Hepatic stellate cell (primary cell): ENCODE data around the gene YARS2.
"Not testable (repeated sequence)": the region's sequence is repeated elsewhere in the genome, so short reads cannot be mapped to it uniquely, and the experiment has no call there.

Experiments
- DNase-seq: peaks from one replicate; pipeline ENCODE4 v3.0.0; 2011; ENCODE audit warnings: low spot score

Gene YARS2

GRCh38 chr12:32743264-32743663 is 12.4 kb downstream of the YARS2 start:
- DNase-seq, result no peak

- DNase-seq, result no peak
Observed at GRCh38 chr12:32742133-32742532, 13.6 kb downstream of the YARS2 start.

- no peak for DNase-seq
Observed at GRCh38 chr12:32739279-32739678, 16.4 kb downstream of the YARS2 start.

DNA sequence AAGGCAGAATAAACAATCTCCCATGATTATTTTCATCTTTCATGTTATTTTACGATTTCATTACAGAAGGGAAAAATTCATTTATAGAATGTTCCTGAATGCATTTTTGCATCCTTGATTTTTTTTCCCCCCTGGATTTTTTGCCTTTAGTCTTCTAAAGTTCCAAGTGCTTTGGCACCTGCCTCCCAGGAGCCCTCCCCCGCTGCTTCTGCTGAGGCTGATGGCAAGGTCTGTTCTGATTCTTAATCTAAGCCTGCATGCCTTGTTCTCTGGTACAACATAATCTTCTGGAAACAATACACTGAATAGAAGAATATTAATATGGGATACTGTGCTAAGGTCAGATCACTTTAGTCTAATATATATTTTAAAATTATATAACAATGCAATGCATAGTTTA is 18.0 kb downstream of the YARS2 start:
- no peak for DNase-seq

DNA sequence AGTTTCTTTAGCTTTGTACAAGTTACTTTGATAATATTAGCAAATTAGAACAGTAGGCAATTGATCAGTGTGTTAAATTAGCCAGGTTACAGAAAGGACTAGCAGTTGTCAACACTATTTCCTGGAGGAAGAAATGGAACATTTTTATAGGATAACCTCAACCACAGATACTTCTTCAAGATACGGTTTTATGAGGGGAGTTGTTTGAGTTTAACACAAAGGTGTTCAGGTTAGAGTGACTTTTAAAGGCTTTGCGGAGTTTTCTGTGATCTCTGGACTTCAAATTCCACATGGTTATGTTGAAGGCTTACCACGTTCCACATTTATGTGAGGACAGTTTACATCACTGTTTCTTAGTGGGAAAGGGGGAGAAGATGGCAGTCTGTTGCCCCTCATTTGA is 19.3 kb downstream of the YARS2 start:
- DNase-seq, result no peak

- no peak for DNase-seq
Observed at GRCh38 chr12:32734952-32735351, 20.7 kb downstream of the YARS2 start.

- no peak for DNase-seq
Observed at GRCh38 chr12:32727237-32727636, 28.5 kb downstream of the YARS2 start.

- DNase-seq, result no peak
Observed at GRCh38 chr12:32726286-32726685, 29.4 kb downstream of the YARS2 start.

GRCh38 chr12:32725308-32725707 is 30.4 kb downstream of the YARS2 start:
- DNase-seq, result not testable (repeated sequence)

GRCh38 chr12:32718926-32719325 is 36.8 kb downstream of the YARS2 start:
- no peak for DNase-seq

- DNase-seq, result no peak
Observed at GRCh38 chr12:32714772-32715171, 40.9 kb downstream of the YARS2 start.

GRCh38 chr12:32708926-32709325 is 46.8 kb downstream of the YARS2 start:
- no peak for DNase-seq

GRCh38 chr12:32706335-32707024 is 49.2 kb downstream of the YARS2 start:
- no peak for DNase-seq

- DNase-seq, result no peak
Observed at GRCh38 chr12:32705783-32706182, 49.9 kb downstream of the YARS2 start.

DNA sequence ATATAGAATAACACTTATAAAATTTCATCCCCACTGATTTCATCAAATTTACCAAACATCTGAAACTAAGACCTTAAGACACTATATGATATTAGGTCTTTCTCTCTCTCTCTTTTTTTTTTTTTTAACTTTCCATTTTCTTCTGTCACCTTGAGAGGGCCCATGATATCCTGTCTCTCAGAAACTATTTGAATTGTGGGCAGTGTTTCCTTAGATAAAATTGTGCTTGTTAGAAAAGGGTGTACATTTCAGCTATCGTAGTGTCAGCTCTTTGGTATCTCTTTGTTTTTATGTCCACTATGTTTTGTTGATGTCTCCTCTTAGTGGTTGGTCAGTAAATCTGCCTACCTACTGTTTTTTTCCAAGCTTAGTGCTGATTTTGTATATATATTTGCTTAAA is 52.8 kb downstream of the YARS2 start:
- no peak for DNase-seq

DNA sequence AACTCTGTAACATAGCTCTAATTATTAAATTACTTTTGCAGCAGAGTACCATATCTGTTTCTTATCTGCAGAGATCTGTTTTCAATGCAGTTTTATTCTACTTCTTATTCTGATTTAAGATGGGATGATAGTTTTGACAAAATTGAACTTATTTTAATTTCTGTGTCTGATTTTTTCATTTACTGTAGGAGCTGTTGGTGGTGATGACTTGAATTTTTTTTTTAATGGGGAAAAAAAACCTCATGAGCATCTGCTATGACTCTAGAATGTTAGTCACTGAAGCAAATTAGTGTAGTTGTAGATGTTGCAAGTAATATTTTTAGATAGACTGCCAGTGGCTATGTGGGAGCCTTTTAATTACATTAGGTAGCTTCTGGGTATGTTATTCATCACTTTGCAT is 53.2 kb downstream of the YARS2 start:
- no peak for DNase-seq

DNA sequence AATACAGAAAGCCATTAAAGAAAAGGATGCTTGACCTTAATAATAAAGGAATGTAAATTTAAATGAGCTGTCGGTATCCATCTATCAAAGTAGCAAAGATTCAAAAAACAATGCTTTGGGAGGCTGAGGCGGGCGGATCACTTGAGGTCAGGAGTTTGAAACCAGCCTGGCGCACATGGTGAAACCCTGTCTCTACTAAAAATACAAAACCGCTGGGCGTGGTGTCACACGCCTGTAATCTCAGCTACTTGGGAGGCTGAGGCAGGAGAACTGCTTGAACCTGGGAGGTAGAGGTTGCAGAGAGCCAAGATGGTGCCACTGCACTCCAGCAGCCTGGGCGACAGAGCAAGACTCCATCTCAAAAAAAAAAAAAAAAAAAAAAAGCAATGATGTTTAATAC is 56.3 kb downstream of the YARS2 start:
- not testable (repeated sequence) for DNase-seq

DNA sequence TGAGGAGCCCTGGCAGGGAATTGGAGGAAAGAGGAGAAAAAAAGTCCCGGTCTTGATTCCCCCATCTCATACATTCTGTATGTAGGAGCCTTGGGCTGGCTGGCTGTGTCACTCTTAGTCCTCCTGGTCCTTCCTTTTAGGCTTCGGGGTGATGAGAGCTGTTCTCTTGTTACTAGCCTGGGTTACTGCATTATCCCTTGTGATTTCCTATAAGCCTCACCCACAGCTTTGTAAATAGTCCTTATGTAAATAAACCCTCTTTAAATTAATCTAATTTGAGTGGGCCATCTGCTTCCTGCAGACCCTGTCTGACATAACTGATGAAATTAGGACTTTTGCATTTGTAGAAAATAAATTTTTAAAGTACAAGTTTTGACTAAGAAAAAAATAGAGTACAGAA is 57.4 kb downstream of the YARS2 start:
- DNase-seq, result no peak

GRCh38 chr12:32697445-32697844 is 58.3 kb downstream of the YARS2 start:
- DNase-seq, result no peak
